GM18508 (cell line): ENCODE data around the gene UVSSA.
"Not testable (repeated sequence)": the region's sequence is repeated elsewhere in the genome, so short reads cannot be mapped to it uniquely, and the experiment has no call there.

Source experiments
- ATAC-seq: cut with Tn5 transposase; IDR thresholded peaks from one replicate; pipeline ENCODE4 v1.9.1; 2021; ENCODE audit warnings: moderate number of reproducible peaks; ENCODE audit not compliant: insufficient read depth, unreplicated experiment

UVSSA gene

GRCh38 chr4:1414831-1415680, 68.0 kb downstream of the UVSSA start:
- ATAC-seq, result no peak

- no peak for ATAC-seq
These were observed 68.6 kb downstream of the UVSSA start for GRCh38 chr4:1415681-1415981.

- ATAC-seq, result no peak
These were observed 69.3 kb downstream of the UVSSA start for GRCh38 chr4:1416051-1416947.

- no peak for ATAC-seq
These were observed 69.9 kb downstream of the UVSSA start for GRCh38 chr4:1416948-1417260.

GRCh38 chr4:1417522-1418390, 70.7 kb downstream of the UVSSA start:
- no peak for ATAC-seq

GRCh38 chr4:1418494-1419285, 71.7 kb downstream of the UVSSA start:
- no peak for ATAC-seq

- ATAC-seq, result no peak
These were observed 72.7 kb downstream of the UVSSA start for GRCh38 chr4:1419708-1420107.

- no peak for ATAC-seq
These were observed 74.6 kb downstream of the UVSSA start for GRCh38 chr4:1421657-1422056.

GRCh38 chr4:1427010-1427409, 80.0 kb downstream of the UVSSA start:
- no peak for ATAC-seq

GRCh38 chr4:1443688-1444172, 96.7 kb downstream of the UVSSA start:
- not testable (repeated sequence) for ATAC-seq
